Smooth muscle cell (in vitro differentiated cells): Measurements from ENCODE around the gene SPP1. TPM values are rescaled to one million over a fixed set of nuclear protein-coding genes. Genes with fewer than 3 reads are reported as not detected.
A peak's percentile ranks its signal among the peaks of the same experiment; 100 is the strongest.

ENCODE experiments used
- DNase-seq: peaks from one replicate; lab custom pipeline; 2025; ENCODE audit not compliant: unreplicated experiment; lab: John Stamatoyannopoulos, UW
- H2AFZ ChIP-seq: fragments of 200-600 bp; sonication (generic); 2 replicates; pipeline ENCODE4 v1.6.0; 2016; ENCODE audit warnings: antibody characterized with exemption, low read depth, mild to moderate bottlenecking
- H3F3A ChIP-seq: fragments of 200-600 bp; sonication (generic); 2 replicates; pipeline ENCODE4 v1.6.0; 2017; ENCODE audit warnings: antibody characterized with exemption, low read depth
- H3K27ac ChIP-seq: fragments of 200-600 bp; sonication (generic); 2 replicates; pipeline ENCODE4 v1.5.1; 2016; ENCODE audit warnings: low read depth, mild to moderate bottlenecking
- H3K27me3 ChIP-seq: fragments of 200-600 bp; sonication (generic); 2 replicates; pipeline ENCODE4 v1.6.1; 2016; ENCODE audit warnings: low read depth, mild to moderate bottlenecking
- H3K36me3 ChIP-seq: fragments of 200-600 bp; sonication (generic); 2 replicates; pipeline ENCODE4 v1.5.1; 2016; ENCODE audit warnings: low read depth
- H3K4me1 ChIP-seq: fragments of 200-600 bp; sonication (generic); 2 replicates; pipeline ENCODE4 v1.5.1; 2016; ENCODE audit warnings: low read depth
- H3K4me2 ChIP-seq: fragments of 200-600 bp; sonication (generic); 2 replicates; pipeline ENCODE4 v1.6.0; 2016; ENCODE audit warnings: mild to moderate bottlenecking
- H3K4me3 ChIP-seq: fragments of 200-600 bp; sonication (generic); 2 replicates; pipeline ENCODE4 v1.5.1; 2016; ENCODE audit warnings: mild to moderate bottlenecking
- H3K79me2 ChIP-seq: fragments of 200-600 bp; sonication (generic); 2 replicates; pipeline ENCODE4 v1.6.0; 2016; ENCODE audit warnings: low read depth, mild to moderate bottlenecking
- H3K9ac ChIP-seq: fragments of 200-600 bp; sonication (generic); 2 replicates; pipeline ENCODE4 v1.6.0; 2016; ENCODE audit warnings: low read depth
- H3K9me3 ChIP-seq: fragments of 200-600 bp; sonication (generic); replicated peaks from 2 replicates; pipeline ENCODE4 v1.5.1; 2016; ENCODE audit warnings: low read depth
- H4K20me1 ChIP-seq: fragments of 200-600 bp; sonication (generic); 2 replicates; pipeline ENCODE4 v1.6.0; 2016; ENCODE audit warnings: low read depth
- CTCF ChIP-seq: fragments of 200-600 bp; sonication (generic); IDR thresholded peaks from 2 replicates; pipeline ENCODE4 v1.5.1; 2017; ENCODE audit warnings: borderline replicate concordance, mild to moderate bottlenecking, antibody characterized with exemption; ENCODE audit not compliant: insufficient read depth, poor library complexity, severe bottlenecking
- WGBS: methylation state at CpG from one replicate; pipeline ENCODE4 v1.1.7; 2016; ENCODE audit warnings: low lambda C conversion rate; 5-methylcytosine and 5-hydroxymethylcytosine counted together
- polyA plus RNA-seq: library from polyadenylated mRNA; unstranded; fragments of >200 nt; fragmentation: Nextera tagmentation; extraction: Ambion mirVana; gene quantifications from 2 replicates; pipeline ENCODE4 v1.2.1, GENCODE V29; 2016
- total RNA-seq: library from RNA; depleted of rRNA; stranded (reverse); fragments of >200 nt; gene quantifications from 2 replicates; pipeline ENCODE4 v1.2.3, GENCODE V29; 2014

The SPP1 gene
- total and polyA plus RNA-seq, 2 experiments from 2014 or later = 16.2 to 37.3 TPM

GRCh38 chr4:87982446-87983010 lies 7.0 kb downstream of the SPP1 start:
- no peaks in the 10 kb centered on the region for H3F3A ChIP-seq
- no peak overlapping the region for H2AFZ ChIP-seq
- H4K20me1 ChIP-seq = no peaks in the 10 kb centered on the region
- no peak overlapping the region for H3K9ac ChIP-seq
- no peaks in the 10 kb centered on the region for H3K79me2 ChIP-seq
- no peaks in the 10 kb centered on the region for H3K27me3 ChIP-seq
- no peak overlapping the region for H3K4me3 ChIP-seq
- no peaks in the 10 kb centered on the region for H3K36me3 ChIP-seq
- no peaks in the 10 kb centered on the region for H3K9me3 ChIP-seq
- H3K27ac ChIP-seq = no peak overlapping the region
- TF ChIP-seq CTCF = no peak
- WGBS = 77% methylated on average over 13 of the region's 13 CpGs
- H3K4me2 ChIP-seq = no peak overlapping the region
- H3K4me1 ChIP-seq = no peaks in the 10 kb centered on the region
- DNase-seq = no peak

- no peak for TF ChIP-seq CTCF
These were observed 8.5 kb downstream of the SPP1 start for GRCh38 chr4:87983996-87984395.

GRCh38 chr4:87985097-87985886 lies 9.8 kb downstream of the SPP1 start:
- no peak overlapping the region for H3K4me2 ChIP-seq
- H3K4me3 ChIP-seq = no peak overlapping the region
- no peaks in the 10 kb centered on the region for H3K36me3 ChIP-seq
- no peak overlapping the region for H3K9ac ChIP-seq
- no peaks in the 10 kb centered on the region for H4K20me1 ChIP-seq
- TF ChIP-seq CTCF = peak; percentile 42
- no peaks in the 10 kb centered on the region for H3K9me3 ChIP-seq
- no peaks in the 10 kb centered on the region for H3F3A ChIP-seq
- H3K27me3 ChIP-seq = no peaks in the 10 kb centered on the region
- DNase-seq = no peak
- no peaks in the 10 kb centered on the region for H3K79me2 ChIP-seq
- 8% methylated on average over 1 of the region's 1 CpG for WGBS
- no peaks in the 10 kb centered on the region for H3K4me1 ChIP-seq
- no peak overlapping the region for H2AFZ ChIP-seq
- no peak overlapping the region for H3K27ac ChIP-seq

More at GRCh38 chr4:87983996-87984395, 8.5 kb downstream of the SPP1 start:
- no peaks in the 10 kb centered on the region for H3K36me3 ChIP-seq
- no peaks in the 10 kb centered on the region for H3K79me2 ChIP-seq
- WGBS = 93% methylated on average over 2 of the region's 2 CpGs
- no peaks in the 10 kb centered on the region for H3K27me3 ChIP-seq
- H2AFZ ChIP-seq = no peak overlapping the region
- no peaks in the 10 kb centered on the region for H3F3A ChIP-seq
- H3K27ac ChIP-seq = no peak overlapping the region
- H4K20me1 ChIP-seq = no peaks in the 10 kb centered on the region
- no peak for DNase-seq
- H3K9me3 ChIP-seq = no peaks in the 10 kb centered on the region
- no peak overlapping the region for H3K9ac ChIP-seq
- no peak overlapping the region for H3K4me3 ChIP-seq
- H3K4me2 ChIP-seq = no peak overlapping the region
- H3K4me1 ChIP-seq = no peaks in the 10 kb centered on the region

- DNase-seq = no peak
- no peak overlapping the region for H3K4me3 ChIP-seq
- no peaks in the 10 kb centered on the region for H3K27me3 ChIP-seq
- H3K79me2 ChIP-seq = no peaks in the 10 kb centered on the region
- no peaks in the 10 kb centered on the region for H4K20me1 ChIP-seq
- no peak for TF ChIP-seq CTCF
- H2AFZ ChIP-seq = no peak overlapping the region
- H3K4me2 ChIP-seq = no peak overlapping the region
- no peak overlapping the region for H3K27ac ChIP-seq
- WGBS = 74% methylated on average over 4 of the region's 4 CpGs
- H3K9ac ChIP-seq = no peak overlapping the region
- no peaks in the 10 kb centered on the region for H3F3A ChIP-seq
- H3K9me3 ChIP-seq = no peaks in the 10 kb centered on the region
- H3K4me1 ChIP-seq = no peaks in the 10 kb centered on the region
- H3K36me3 ChIP-seq = no peaks in the 10 kb centered on the region
These were observed 10.3 kb downstream of the SPP1 start for GRCh38 chr4:87985887-87986200.
